ENCODE data around the gene CERS6. TPM values are rescaled to one million over a fixed set of nuclear protein-coding genes. Genes with fewer than 3 reads are reported as not detected.
A peak's percentile ranks its signal among the peaks of the same experiment; 100 is the strongest.
"Not testable (repeated sequence)": the region's sequence is repeated elsewhere in the genome, so short reads cannot be mapped to it uniquely, and the experiment has no call there.

CERS6 gene, protein sequence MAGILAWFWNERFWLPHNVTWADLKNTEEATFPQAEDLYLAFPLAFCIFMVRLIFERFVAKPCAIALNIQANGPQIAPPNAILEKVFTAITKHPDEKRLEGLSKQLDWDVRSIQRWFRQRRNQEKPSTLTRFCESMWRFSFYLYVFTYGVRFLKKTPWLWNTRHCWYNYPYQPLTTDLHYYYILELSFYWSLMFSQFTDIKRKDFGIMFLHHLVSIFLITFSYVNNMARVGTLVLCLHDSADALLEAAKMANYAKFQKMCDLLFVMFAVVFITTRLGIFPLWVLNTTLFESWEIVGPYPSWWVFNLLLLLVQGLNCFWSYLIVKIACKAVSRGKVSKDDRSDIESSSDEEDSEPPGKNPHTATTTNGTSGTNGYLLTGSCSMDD
- 14.7 TPM for total RNA-seq (ENCODE audit: insufficient read depth, low replicate concordance)

DNA sequence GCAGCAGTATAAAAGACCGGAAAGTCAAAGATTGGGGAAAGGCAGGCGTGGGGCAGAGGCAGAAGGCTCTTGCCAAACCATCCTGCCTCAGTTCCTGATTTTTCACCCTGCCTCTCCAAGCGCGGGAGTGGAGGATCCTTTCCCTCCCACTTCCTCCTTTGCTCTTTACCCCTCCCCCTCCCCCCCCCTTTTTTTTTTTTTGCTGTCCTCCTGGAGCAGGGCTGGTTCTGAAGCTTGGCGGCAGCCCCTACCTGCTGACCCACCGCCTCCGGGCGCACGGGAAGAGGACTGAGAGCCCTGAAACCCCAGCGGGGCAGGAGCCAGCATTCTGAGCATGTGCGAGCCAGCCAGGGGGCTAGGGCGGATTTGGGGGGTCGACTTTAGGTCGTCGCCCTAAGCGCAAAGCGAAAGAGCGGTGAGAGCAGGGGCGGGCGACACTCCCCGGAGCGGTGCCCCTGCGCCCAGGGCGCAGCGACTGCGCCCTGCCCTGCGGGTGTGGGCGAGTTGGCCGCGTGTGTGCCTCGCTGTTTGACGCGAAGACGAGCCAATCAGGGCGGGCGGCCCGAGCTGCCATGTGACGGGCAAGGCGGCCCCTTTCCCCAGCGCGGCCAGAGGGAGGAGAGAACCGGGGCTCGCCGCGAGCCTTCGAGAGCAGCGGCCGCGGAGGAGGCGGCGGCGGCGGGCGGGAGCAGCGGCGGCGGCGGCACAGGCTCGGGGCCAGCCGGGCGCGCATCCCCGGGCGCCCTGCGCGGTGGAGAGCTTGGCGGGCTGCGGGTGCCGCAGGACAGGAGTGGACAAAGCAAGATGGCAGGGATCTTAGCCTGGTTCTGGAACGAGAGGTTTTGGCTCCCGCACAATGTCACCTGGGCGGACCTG, at the start of gene CERS6:
Gene CERS6 (plus strand): TSS at position 628 of the 876 bp plus-strand sequence. CDS start 177 bp downstream, at position 805.
- peak; percentile 97 for DNase-seq (ENCODE audit: low spot score)

DNA sequence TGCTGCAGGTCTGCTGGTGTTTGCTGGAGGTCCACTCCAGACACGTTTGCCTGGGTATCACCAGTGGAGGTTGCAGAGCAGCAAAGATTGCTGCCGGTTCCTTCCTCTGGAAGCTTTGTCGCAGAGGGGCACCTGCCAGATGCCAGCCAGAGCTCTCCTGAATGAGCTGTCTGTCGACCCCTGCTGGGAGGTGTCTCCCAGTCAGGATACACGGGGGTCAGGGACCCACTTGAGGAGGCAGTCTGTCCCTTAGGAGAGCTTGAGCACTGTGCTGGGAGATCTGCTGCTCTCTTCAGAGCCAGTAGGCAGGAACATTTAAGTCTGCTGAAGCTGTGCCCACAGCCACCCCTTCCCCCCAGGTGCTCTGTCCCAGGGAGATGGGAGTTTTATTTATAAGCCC, 43.8 kb upstream of the CERS6 start:
- not testable (repeated sequence) for DNase-seq (ENCODE audit: low spot score)

- not testable (repeated sequence) for DNase-seq (ENCODE audit: low spot score)
Observed at GRCh38 chr2:168413101-168413500, 43.0 kb upstream of the CERS6 start.

- DNase-seq (ENCODE audit: low spot score), result peak; percentile 33
Observed at GRCh38 chr2:168416555-168416954, 39.5 kb upstream of the CERS6 start.

DNA sequence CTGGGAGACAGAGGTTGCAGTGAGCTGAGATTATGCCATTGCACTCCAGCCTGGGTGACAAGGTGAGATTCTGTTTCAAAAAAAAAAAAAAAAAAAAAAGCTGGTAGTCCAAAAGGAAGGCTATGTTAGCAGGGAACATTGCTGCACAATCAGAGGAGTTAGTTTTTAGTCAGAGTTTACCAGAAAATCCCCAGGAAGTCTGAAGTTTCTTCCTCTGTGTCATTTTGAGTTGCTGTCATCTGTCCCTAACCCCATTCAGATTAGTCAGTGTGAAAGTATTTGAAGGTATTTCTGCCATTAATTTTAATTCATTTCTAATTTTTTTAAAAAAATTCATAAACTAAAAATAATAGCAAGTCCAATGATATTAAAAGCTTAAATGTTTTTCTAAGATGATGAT, 33.5 kb upstream of the CERS6 start:
- no peak for DNase-seq (ENCODE audit: low spot score)

DNA sequence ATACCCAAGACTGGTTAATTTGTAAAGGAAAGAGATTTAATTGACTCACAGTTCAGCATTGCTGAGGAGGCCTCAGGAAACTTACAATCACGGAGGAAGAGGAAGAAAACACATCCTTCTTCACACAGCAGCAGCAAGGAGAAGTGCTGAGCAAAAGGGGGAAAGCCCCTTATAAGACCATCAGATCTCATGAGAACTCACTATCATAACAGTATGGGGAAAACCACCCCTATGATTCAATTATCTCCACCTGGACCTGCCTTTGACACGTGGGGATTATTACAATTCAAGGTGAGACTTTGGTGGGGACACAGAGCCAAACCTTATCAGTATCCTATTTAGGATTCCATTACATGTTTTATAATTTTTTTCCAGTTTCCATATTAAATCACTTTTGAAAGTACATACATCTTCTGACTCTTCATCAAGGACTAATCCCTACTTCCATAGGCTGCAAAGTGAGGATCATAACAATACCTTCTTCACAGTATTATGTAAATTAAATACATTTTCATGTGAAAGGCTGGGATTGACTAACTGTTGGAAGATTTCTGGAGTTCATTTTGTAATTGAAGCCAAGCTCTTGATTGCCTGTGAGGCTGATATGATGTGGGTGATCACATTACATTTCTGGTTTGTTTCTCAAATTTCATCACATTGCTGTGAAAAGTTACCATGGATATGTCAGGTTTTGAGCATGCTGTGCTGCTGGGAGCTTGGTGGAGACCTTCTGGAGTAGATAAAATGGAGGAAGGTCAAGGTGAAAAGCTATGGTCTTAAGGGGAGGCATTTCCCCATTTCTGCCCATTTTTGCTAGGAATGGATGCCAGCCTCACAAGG, 31.7 kb upstream of the CERS6 start:
- DNase-seq (ENCODE audit: low spot score), result peak; percentile 25

DNA sequence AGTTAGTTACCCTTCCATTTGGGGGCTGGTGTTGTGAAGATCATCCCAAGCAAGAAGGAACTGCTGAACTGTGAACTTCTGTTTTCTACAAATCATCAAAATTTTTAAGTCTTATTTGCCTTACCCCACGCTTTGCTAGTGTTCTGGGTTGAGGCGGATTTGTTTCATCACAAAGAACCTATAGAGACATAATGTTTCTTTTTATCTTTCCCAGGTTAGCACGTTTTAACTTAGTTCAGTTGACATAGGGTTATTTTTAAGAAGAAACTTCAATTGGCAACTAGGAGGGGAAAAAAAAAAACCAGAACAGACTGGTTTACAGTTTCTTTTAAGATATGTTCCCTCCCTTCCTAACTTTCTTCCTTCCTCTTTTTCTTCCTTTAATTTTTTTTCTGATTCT, 31.1 kb upstream of the CERS6 start:
- no peak for DNase-seq (ENCODE audit: low spot score)

GRCh38 chr2:168426861-168427260, 29.2 kb upstream of the CERS6 start:
- DNase-seq (ENCODE audit: low spot score), result no peak

- DNase-seq (ENCODE audit: low spot score), result no peak
Observed at GRCh38 chr2:168427451-168427850, 28.6 kb upstream of the CERS6 start.

- DNase-seq (ENCODE audit: low spot score), result no peak
Observed at GRCh38 chr2:168428431-168428830, 27.6 kb upstream of the CERS6 start.

- no peak for DNase-seq (ENCODE audit: low spot score)
Observed at GRCh38 chr2:168429988-168430387, 26.1 kb upstream of the CERS6 start.

GRCh38 chr2:168430431-168430830, 25.6 kb upstream of the CERS6 start:
- no peak for DNase-seq (ENCODE audit: low spot score)

- DNase-seq (ENCODE audit: low spot score), result no peak
Observed at GRCh38 chr2:168431301-168432024, 24.6 kb upstream of the CERS6 start.

GRCh38 chr2:168432100-168432499, 24.0 kb upstream of the CERS6 start:
- DNase-seq (ENCODE audit: low spot score), result no peak

GRCh38 chr2:168432565-168433186, 23.4 kb upstream of the CERS6 start:
- no peak for DNase-seq (ENCODE audit: low spot score)

DNA sequence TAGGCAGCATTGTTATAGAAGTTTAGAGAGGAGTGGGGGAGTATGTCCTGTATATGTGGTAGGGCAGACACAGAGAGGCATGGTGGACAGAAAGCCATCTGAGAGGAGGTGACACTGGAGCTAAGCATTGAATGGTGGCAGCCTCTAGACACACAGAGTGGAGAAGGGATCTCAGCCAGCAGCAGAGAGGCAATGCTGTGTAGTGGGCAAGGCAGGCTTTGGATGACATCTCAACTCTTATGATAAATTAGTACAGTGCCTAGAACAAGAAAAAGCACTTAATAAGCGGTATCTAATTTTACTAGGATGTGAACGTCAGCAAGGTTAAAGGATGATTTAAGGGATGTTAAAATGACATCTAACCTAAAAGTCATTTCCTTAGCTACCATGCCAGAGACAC, 22.5 kb upstream of the CERS6 start:
- no peak for DNase-seq (ENCODE audit: low spot score)

- DNase-seq (ENCODE audit: low spot score), result no peak
Observed at GRCh38 chr2:168434146-168434545, 21.9 kb upstream of the CERS6 start.

DNA sequence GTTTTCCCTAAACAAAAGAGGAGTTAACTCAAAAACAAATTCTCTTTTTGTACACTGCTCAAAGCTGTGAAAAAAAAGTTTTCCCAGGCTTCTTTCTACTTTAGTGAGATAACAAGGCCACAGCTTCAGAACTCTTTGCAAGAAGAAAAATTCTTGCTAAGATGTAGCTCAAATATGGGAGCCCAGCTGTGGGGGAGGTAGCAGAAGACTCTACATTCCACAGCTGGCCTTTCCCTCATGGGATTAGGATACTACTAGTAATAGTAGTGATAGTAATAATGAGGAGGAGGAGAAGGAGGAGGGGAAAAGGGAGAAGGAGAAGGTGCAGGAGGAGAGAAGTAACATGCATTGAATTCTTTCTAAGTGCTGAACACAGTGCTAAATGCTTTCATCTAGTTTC, 19.2 kb upstream of the CERS6 start:
- no peak for DNase-seq (ENCODE audit: low spot score)

DNA sequence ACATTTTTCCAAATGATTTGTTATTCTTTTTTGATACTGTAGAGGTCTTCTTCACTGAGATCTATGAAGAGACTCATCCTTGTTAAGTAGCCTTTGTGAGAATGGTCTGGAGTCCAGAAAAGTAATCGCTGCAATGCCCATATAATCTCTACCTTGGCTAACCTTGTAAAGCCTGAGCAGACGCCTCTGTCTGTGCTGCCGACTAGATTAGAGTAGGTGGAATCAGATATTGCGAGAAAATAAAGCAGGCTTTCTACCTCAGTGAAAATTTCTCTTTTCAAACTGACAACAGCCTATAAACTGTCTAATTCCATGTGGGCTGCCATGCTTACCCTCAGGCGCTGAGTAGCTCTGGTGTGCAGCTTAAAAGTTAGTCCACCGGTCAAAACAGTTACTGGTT, 17.5 kb upstream of the CERS6 start:
- DNase-seq (ENCODE audit: low spot score), result no peak

GRCh38 chr2:168439536-168439935, 16.5 kb upstream of the CERS6 start:
- no peak for DNase-seq (ENCODE audit: low spot score)
